ENCODE data around the gene SPOCD1. TPM values are rescaled to one million over a fixed set of nuclear protein-coding genes. Genes with fewer than 3 reads are reported as not detected.

The SPOCD1 gene
- total RNA-seq, 4 donors from 2014 or later: 0.42 to 14.1 (median 0.66) TPM; not detected in 1

GRCh38 chr1:31772669-31773248, 43.1 kb downstream of the SPOCD1 start:
- 13 to 38% methylated on average over 10 to 33 of the region's 49 CpGs for WGBS, 2 donors
- Histone ChIP-seq H3K9me3 (no peaks in the 10 kb centered on the region), H3K27me3 (peaks cover 0 to 68% of the 10 kb centered on the region in 2 donors), H3K27ac (no peak overlapping the region), H3K4me1 (peaks cover 0 to 16% (median 14%) of the 10 kb centered on the region in 4 donors), H3K36me3 (no peaks in the 10 kb centered on the region), H3K4me3 (peak overlapping the region in 3 of 4 donors; percentile 2 to 20 (median 16))
- TF ChIP-seq CTCF (IDR thresholded peaks at IDR 0.05) (no peak), EP300 (IDR thresholded peaks at IDR 0.05) (no peak)
- DNase-seq (ENCODE audit: low spot score in 2 of 2): no peak

- Histone ChIP-seq H3K4me1 (peaks cover 0 to 16% (median 14%) of the 10 kb centered on the region in 4 donors), H3K27me3 (peaks cover 0 to 64% of the 10 kb centered on the region in 2 donors), H3K9me3 (no peaks in the 10 kb centered on the region), H3K36me3 (no peaks in the 10 kb centered on the region), H3K4me3 (peak overlapping the region in 3 of 4 donors; percentile 2 to 20 (median 13)), H3K27ac (no peak overlapping the region)
- DNase-seq (ENCODE audit: low spot score in 2 of 2): no peak
- WGBS, 2 donors: 7% methylated on average over 21 to 56 of the region's 68 CpGs
- TF ChIP-seq POLR2A (IDR thresholded peaks at IDR 0.05): no peak
- no peak for TF ChIP-seq EP300 (IDR thresholded peaks at IDR 0.05)
- no peak for TF ChIP-seq CTCF (IDR thresholded peaks at IDR 0.05)
These were observed 43.7 kb downstream of the SPOCD1 start for GRCh38 chr1:31771891-31772668.

GRCh38 chr1:31769720-31770390, 46.0 kb downstream of the SPOCD1 start:
- TF ChIP-seq POLR2A (IDR thresholded peaks at IDR 0.05) (no peak), CTCF (IDR thresholded peaks at IDR 0.05) (no peak), EP300 (IDR thresholded peaks at IDR 0.05) (no peak)
- DNase-seq (ENCODE audit: low spot score in 2 of 2): no peak
- 56 to 69% methylated on average over 4 to 10 of the region's 12 CpGs for WGBS, 2 donors

GRCh38 chr1:31768939-31769704, 46.7 kb downstream of the SPOCD1 start:
- no peaks in the 10 kb centered on the region for H3K36me3 ChIP-seq
- no peak for DNase-seq (ENCODE audit: low spot score in 2 of 2)
- no peak overlapping the region for H3K4me3 ChIP-seq
- no peak overlapping the region for H3K27ac ChIP-seq
- WGBS, 2 donors: 66 to 74% methylated on average over 5 of the region's 5 CpGs
- peaks cover 0 to 43% of the 10 kb centered on the region in 2 donors for H3K27me3 ChIP-seq
- TF ChIP-seq EP300 (IDR thresholded peaks at IDR 0.05): no peak
- TF ChIP-seq CTCF (IDR thresholded peaks at IDR 0.05): no peak
- H3K4me1 ChIP-seq: peaks cover 0 to 25% (median 16%) of the 10 kb centered on the region in 4 donors
- H3K9me3 ChIP-seq: no peaks in the 10 kb centered on the region

More at GRCh38 chr1:31769720-31770390, 46.0 kb downstream of the SPOCD1 start:
- Histone ChIP-seq H3K27ac (peak overlapping the region in 2 of 4 donors; percentile 28 to 45), H3K9me3 (no peaks in the 10 kb centered on the region), H3K4me3 (no peak overlapping the region), H3K4me1 (peaks cover 0 to 19% (median 14%) of the 10 kb centered on the region in 4 donors), H3K36me3 (no peaks in the 10 kb centered on the region), H3K27me3 (peaks cover 0 to 45% of the 10 kb centered on the region in 2 donors)

Data from tibial nerve (tissue), 4 donors.